LNCAP (cell line): ENCODE results near the gene TNFAIP8L2.

ENCODE experiments used
- CTCF ChIP-seq: fragments of 450-650 bp; IDR thresholded peaks from 2 replicates; pipeline ENCODE4 v1.5.1; 2017; ENCODE audit warnings: mild to moderate bottlenecking

Gene TNFAIP8L2

GRCh38 chr1:151131701-151132334, 24.6 kb upstream of the TNFAIP8L2 start:
- TF ChIP-seq CTCF, result no peak

- TF ChIP-seq CTCF, result no peak
Observed at GRCh38 chr1:151132335-151133017, 24.0 kb upstream of the TNFAIP8L2 start.

GRCh38 chr1:151133018-151133806, 23.2 kb upstream of the TNFAIP8L2 start:
- no peak for TF ChIP-seq CTCF

GRCh38 chr1:151134396-151134795, 22.1 kb upstream of the TNFAIP8L2 start:
- TF ChIP-seq CTCF, result no peak

- TF ChIP-seq CTCF, result no peak
Observed at GRCh38 chr1:151134991-151135390, 21.5 kb upstream of the TNFAIP8L2 start.

GRCh38 chr1:151135433-151136385, 20.7 kb upstream of the TNFAIP8L2 start:
- TF ChIP-seq CTCF, result no peak

- TF ChIP-seq CTCF, result no peak
Observed at GRCh38 chr1:151137789-151138188, 18.7 kb upstream of the TNFAIP8L2 start.
